Measurements from ENCODE around the gene ANP32A.

The ANP32A gene

GRCh38 chr15:68797599-68798345 lies 22.9 kb downstream of the ANP32A start:
- DNase-seq, result no peak

GRCh38 chr15:68797191-68797590 lies 23.5 kb downstream of the ANP32A start:
- peak; percentile 20 for DNase-seq

- no peak for DNase-seq
Measured at GRCh38 chr15:68796576-68796975, 24.1 kb downstream of the ANP32A start.

GRCh38 chr15:68795298-68795848 lies 25.3 kb downstream of the ANP32A start:
- DNase-seq, result peak; percentile 56

- no peak for DNase-seq
Measured at GRCh38 chr15:68794863-68795262, 25.8 kb downstream of the ANP32A start.

- no peak for DNase-seq
Measured at GRCh38 chr15:68794307-68794706, 26.4 kb downstream of the ANP32A start.

- DNase-seq, result no peak
Measured at GRCh38 chr15:68793776-68794175, 26.9 kb downstream of the ANP32A start.

- DNase-seq, result no peak
Measured at GRCh38 chr15:68792901-68793766, 27.6 kb downstream of the ANP32A start.

GRCh38 chr15:68791431-68792283 lies 29.0 kb downstream of the ANP32A start:
- DNase-seq, result peak; percentile 41

- DNase-seq, result no peak
Measured at GRCh38 chr15:68790910-68791309, 29.8 kb downstream of the ANP32A start.

- DNase-seq, result no peak
Measured at GRCh38 chr15:68790242-68790575, 30.5 kb downstream of the ANP32A start.

- no peak for DNase-seq
Measured at GRCh38 chr15:68789534-68790241, 31.0 kb downstream of the ANP32A start.

- no peak for DNase-seq
Measured at GRCh38 chr15:68789091-68789490, 31.6 kb downstream of the ANP32A start.

- DNase-seq, result no peak
Measured at GRCh38 chr15:68788264-68788624, 32.5 kb downstream of the ANP32A start.

GRCh38 chr15:68787609-68788263 lies 33.0 kb downstream of the ANP32A start:
- DNase-seq, result no peak

- no peak for DNase-seq
Measured at GRCh38 chr15:68786753-68787152, 33.9 kb downstream of the ANP32A start.

- no peak for DNase-seq
Measured at GRCh38 chr15:68785541-68785940, 35.2 kb downstream of the ANP32A start.

GRCh38 chr15:68784206-68784605 lies 36.5 kb downstream of the ANP32A start:
- DNase-seq, result no peak

- peak; percentile 65 for DNase-seq
Measured at GRCh38 chr15:68783226-68784058, 37.3 kb downstream of the ANP32A start.

- no peak for DNase-seq
Measured at GRCh38 chr15:68782589-68783161, 38.0 kb downstream of the ANP32A start.
